ENCODE results near the gene LMNA. TPM values are rescaled to one million over a fixed set of nuclear protein-coding genes. Genes with fewer than 3 reads are reported as not detected.

The LMNA gene
- total and polyA plus RNA-seq, 10 of the 15 experiments (the other 5 are each of a cell fraction or from before 2014, with no cell fraction given): 0.42 to 334 (median 81.1) TPM

GRCh38 chr1:156090840-156091188 is 23.7 kb upstream of the LMNA start:
- ATAC-seq (peak; percentile 99), FAIRE-seq (peak; percentile 80), DNase-seq (ENCODE audit: low read depth, low spot score) (no peak)
- no peaks in the 10 kb centered on the region for H3K36me3 ChIP-seq (ENCODE audit: control insufficient read depth in 2 of 2, insufficient read depth in 2 of 2, low read length in 1 of 2)
- TF ChIP-seq SMC3 (IDR thresholded peaks at IDR 0.05; ENCODE audit: borderline replicate concordance, low read length) (peak; percentile 97), SMARCA5 (IDR thresholded peaks at IDR 0.05) (peak; percentile 74; the same call in 1 of the 2 replicates), HCFC1 (IDR thresholded peaks at IDR 0.05; ENCODE audit: low read length) (0 out of 2 replicates have a peak, but pooled peaks have one; percentile 11), IRF4 (IDR thresholded peaks at IDR 0.05; ENCODE audit: low read depth, low read length) (0 out of 2 replicates have a peak, but pooled peaks have one; percentile 20), NRF1 (conservative IDR thresholded peaks at IDR 0.05; ENCODE audit: low read depth, low read length) (no peak), ATF7 (IDR thresholded peaks at IDR 0.05; ENCODE audit: low read depth) (peak; percentile 18; the same call in 1 of the 2 replicates), MEF2B (IDR thresholded peaks at IDR 0.05; ENCODE audit: partially characterized antibody, poor library complexity, severe bottlenecking) (no peak), RAD21 (IDR thresholded peaks at IDR 0.05; ENCODE audit: insufficient read depth, low read depth, low read length) (peak; percentile 92), YY1 (IDR thresholded peaks at IDR 0.05; ENCODE audit: low read depth, low read length) (peak; percentile 73), NBN (IDR thresholded peaks at IDR 0.05) (0 out of 2 replicates have a peak, but pooled peaks have one; percentile 33), EP300 (IDR thresholded peaks at IDR 0.05; ENCODE audit: borderline replicate concordance in 1 of 2, control insufficient read depth in 1 of 2, low read depth in 2 of 2, low read length in 2 of 2) (no peak), ZSCAN29 (IDR thresholded peaks at IDR 0.05) (no peak), IKZF1 (conservative IDR thresholded peaks at IDR 0.05) (peak; percentile 31; the same call in 1 of the 2 replicates), ASH2L (IDR thresholded peaks at IDR 0.05; ENCODE audit: borderline replicate concordance, low read depth) (no peak), TCF12 (IDR thresholded peaks at IDR 0.05; ENCODE audit: low read depth, low read length) (0 out of 2 replicates have a peak, but pooled peaks have one; percentile 41)
- TF ChIP-seq, protein P1, sequence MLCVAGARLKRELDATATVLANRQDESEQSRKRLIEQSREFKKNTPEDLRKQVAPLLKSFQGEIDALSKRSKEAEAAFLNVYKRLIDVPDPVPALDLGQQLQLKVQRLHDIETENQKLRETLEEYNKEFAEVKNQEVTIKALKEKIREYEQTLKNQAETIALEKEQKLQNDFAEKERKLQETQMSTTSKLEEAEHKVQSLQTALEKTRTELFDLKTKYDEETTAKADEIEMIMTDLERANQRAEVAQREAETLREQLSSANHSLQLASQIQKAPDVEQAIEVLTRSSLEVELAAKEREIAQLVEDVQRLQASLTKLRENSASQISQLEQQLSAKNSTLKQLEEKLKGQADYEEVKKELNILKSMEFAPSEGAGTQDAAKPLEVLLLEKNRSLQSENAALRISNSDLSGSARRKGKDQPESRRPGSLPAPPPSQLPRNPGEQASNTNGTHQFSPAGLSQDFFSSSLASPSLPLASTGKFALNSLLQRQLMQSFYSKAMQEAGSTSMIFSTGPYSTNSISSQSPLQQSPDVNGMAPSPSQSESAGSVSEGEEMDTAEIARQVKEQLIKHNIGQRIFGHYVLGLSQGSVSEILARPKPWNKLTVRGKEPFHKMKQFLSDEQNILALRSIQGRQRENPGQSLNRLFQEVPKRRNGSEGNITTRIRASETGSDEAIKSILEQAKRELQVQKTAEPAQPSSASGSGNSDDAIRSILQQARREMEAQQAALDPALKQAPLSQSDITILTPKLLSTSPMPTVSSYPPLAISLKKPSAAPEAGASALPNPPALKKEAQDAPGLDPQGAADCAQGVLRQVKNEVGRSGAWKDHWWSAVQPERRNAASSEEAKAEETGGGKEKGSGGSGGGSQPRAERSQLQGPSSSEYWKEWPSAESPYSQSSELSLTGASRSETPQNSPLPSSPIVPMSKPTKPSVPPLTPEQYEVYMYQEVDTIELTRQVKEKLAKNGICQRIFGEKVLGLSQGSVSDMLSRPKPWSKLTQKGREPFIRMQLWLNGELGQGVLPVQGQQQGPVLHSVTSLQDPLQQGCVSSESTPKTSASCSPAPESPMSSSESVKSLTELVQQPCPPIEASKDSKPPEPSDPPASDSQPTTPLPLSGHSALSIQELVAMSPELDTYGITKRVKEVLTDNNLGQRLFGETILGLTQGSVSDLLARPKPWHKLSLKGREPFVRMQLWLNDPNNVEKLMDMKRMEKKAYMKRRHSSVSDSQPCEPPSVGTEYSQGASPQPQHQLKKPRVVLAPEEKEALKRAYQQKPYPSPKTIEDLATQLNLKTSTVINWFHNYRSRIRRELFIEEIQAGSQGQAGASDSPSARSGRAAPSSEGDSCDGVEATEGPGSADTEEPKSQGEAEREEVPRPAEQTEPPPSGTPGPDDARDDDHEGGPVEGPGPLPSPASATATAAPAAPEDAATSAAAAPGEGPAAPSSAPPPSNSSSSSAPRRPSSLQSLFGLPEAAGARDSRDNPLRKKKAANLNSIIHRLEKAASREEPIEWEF (IDR thresholded peaks at IDR 0.05; ENCODE audit: insufficient replicate concordance, low read depth, low read length): no peak
- TF ChIP-seq, protein P2, sequence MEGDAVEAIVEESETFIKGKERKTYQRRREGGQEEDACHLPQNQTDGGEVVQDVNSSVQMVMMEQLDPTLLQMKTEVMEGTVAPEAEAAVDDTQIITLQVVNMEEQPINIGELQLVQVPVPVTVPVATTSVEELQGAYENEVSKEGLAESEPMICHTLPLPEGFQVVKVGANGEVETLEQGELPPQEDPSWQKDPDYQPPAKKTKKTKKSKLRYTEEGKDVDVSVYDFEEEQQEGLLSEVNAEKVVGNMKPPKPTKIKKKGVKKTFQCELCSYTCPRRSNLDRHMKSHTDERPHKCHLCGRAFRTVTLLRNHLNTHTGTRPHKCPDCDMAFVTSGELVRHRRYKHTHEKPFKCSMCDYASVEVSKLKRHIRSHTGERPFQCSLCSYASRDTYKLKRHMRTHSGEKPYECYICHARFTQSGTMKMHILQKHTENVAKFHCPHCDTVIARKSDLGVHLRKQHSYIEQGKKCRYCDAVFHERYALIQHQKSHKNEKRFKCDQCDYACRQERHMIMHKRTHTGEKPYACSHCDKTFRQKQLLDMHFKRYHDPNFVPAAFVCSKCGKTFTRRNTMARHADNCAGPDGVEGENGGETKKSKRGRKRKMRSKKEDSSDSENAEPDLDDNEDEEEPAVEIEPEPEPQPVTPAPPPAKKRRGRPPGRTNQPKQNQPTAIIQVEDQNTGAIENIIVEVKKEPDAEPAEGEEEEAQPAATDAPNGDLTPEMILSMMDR (IDR thresholded peaks at IDR 0.05 in 2 of 3, conservative IDR thresholded peaks at IDR 0.05 in 1 of 3; ENCODE audit: control insufficient read depth in 2 of 3, extremely low read depth in 1 of 3, insufficient read depth in 1 of 3, low read depth in 3 of 3, low read length in 3 of 3): peak; percentile 69 to 90 (median 73)
- POLR2A ChIA-PET: interaction anchor here (1.2 to 2.2 kb wide), 2 partner anchors 33 to 38 kb away, joined by 4 to 9 read pairs; no protein-coding TSS in a partner anchor
- H3K9me3 ChIP-seq (replicated peaks; ENCODE audit: control insufficient read depth, insufficient read depth, low read length): no peaks in the 10 kb centered on the region
- RAD21 ChIA-PET (ENCODE audit: unreplicated experiment): interaction anchor here (0.6 to 22.4 kb wide), 5 partner anchors 31 to 228 kb away, joined by 3 to 695 read pairs (median 11); partner anchors contain the start of gene LMNA
- WGBS (ENCODE audit: insufficient coverage, insufficient replicate concordance, low lambda C conversion rate, missing lambda C conversion rate): 38% methylated on average over 14 of the region's 14 CpGs
- H3K4me2 ChIP-seq (ENCODE audit: control insufficient read depth, insufficient read depth): no peak overlapping the region
- SMC1A ChIA-PET (ENCODE audit: uncharacterized antibody, unreplicated experiment): interaction anchor here (1.0 to 23.8 kb wide), 3 partner anchors 24 to 58 kb away, joined by 3 to 874 read pairs (median 3); partner anchors contain the start of gene LMNA
- in situ Hi-C loops (cut with MboI): loop anchor here (5.0 kb wide), 2 partner anchors 41 to 131 kb away; no protein-coding TSS in a partner anchor
- H3K4me1 ChIP-seq (ENCODE audit: control insufficient read depth, insufficient read depth, low read length): peaks cover 5% of the 10 kb centered on the region
- CTCF ChIA-PET: interaction anchor here (0.7 to 21.5 kb wide), 19 partner anchors 9 to 295 kb away, joined by 3 to 1294 read pairs (median 4); partner anchors contain the start of genes LMNA and PMF1
- H3K27me3 ChIP-seq (replicated peaks in 1 of 2; ENCODE audit: control insufficient read depth in 2 of 2, insufficient read depth in 2 of 2, low read length in 1 of 2): no peaks in the 10 kb centered on the region
- no peak overlapping the region for H2AFZ ChIP-seq (ENCODE audit: control insufficient read depth, low read depth, low read length)
- H4K20me1 ChIP-seq (ENCODE audit: control insufficient read depth, insufficient read depth): no peaks in the 10 kb centered on the region
- no peak overlapping the region for H3K27ac ChIP-seq (ENCODE audit: control insufficient read depth, insufficient read depth)
- intact Hi-C loops (cut with micrococcal nuclease; ENCODE audit: unreplicated experiment): loop anchor here (1.0 to 10.0 kb wide), 3 partner anchors 39 to 194 kb away; partner anchors contain the start of genes SMG5 and TMEM79
- peaks cover 2% of the 10 kb centered on the region; the same call in 1 of the 2 replicates for H3K79me2 ChIP-seq (ENCODE audit: control insufficient read depth, insufficient read depth, low read length)
- H3K9ac ChIP-seq (ENCODE audit: control insufficient read depth, insufficient read depth, low read length): no peak overlapping the region
- no TSS peak for BruUV-seq (replicated peaks)
- no peak overlapping the region for H3K4me3 ChIP-seq

All from GM12878 (cell line).